ENCODE results near the gene INCA1. TPM values are rescaled to one million over a fixed set of nuclear protein-coding genes. Genes with fewer than 3 reads are reported as not detected.

The INCA1 gene
- total RNA-seq, 1 donor from 2014 or later = 0.43 TPM

- H3K9me3 Mint-ChIP-seq = no peaks in the 10 kb centered on the region
- no peak overlapping the region for H3K4me3 Mint-ChIP-seq (ENCODE audit: low read depth)
- peaks cover 44% of the 10 kb centered on the region for H3K36me3 Mint-ChIP-seq (ENCODE audit: low read depth)
- H3K27me3 Mint-ChIP-seq (ENCODE audit: low read depth) = no peaks in the 10 kb centered on the region
- intact Hi-C loops (cut with micrococcal nuclease) = no loop called here
- peak overlapping the region; percentile 42 for H3K27ac Mint-ChIP-seq
- no peak for DNase-seq (ENCODE audit: low spot score)
- peaks cover 6% of the 10 kb centered on the region for H3K4me1 Mint-ChIP-seq (ENCODE audit: low read depth)
These were observed 36.9 kb downstream of the INCA1 start for GRCh38 chr17:4960279-4960922.

GRCh38 chr17:4959261-4959965, 37.9 kb downstream of the INCA1 start:
- no peak overlapping the region for H3K4me3 Mint-ChIP-seq (ENCODE audit: low read depth)
- peaks cover 4% of the 10 kb centered on the region for H3K4me1 Mint-ChIP-seq (ENCODE audit: low read depth)
- no peak for DNase-seq (ENCODE audit: low spot score)
- intact Hi-C loops (cut with micrococcal nuclease) = no loop called here
- peaks cover 40% of the 10 kb centered on the region for H3K36me3 Mint-ChIP-seq (ENCODE audit: low read depth)
- no peaks in the 10 kb centered on the region for H3K9me3 Mint-ChIP-seq
- no peaks in the 10 kb centered on the region for H3K27me3 Mint-ChIP-seq (ENCODE audit: low read depth)
- no peak overlapping the region for H3K27ac Mint-ChIP-seq

GRCh38 chr17:4958102-4958501, 39.2 kb downstream of the INCA1 start:
- H3K4me1 Mint-ChIP-seq (ENCODE audit: low read depth) = peaks cover 4% of the 10 kb centered on the region
- no peaks in the 10 kb centered on the region for H3K9me3 Mint-ChIP-seq
- H3K27ac Mint-ChIP-seq = no peak overlapping the region
- peaks cover 38% of the 10 kb centered on the region for H3K36me3 Mint-ChIP-seq (ENCODE audit: low read depth)
- H3K27me3 Mint-ChIP-seq (ENCODE audit: low read depth) = no peaks in the 10 kb centered on the region
- DNase-seq (ENCODE audit: low spot score) = no peak
- intact Hi-C loops (cut with micrococcal nuclease) = no loop called here
- H3K4me3 Mint-ChIP-seq (ENCODE audit: low read depth) = no peak overlapping the region

GRCh38 chr17:4956493-4957061, 40.7 kb downstream of the INCA1 start:
- no peaks in the 10 kb centered on the region for H3K27me3 Mint-ChIP-seq (ENCODE audit: low read depth)
- H3K9me3 Mint-ChIP-seq = no peaks in the 10 kb centered on the region
- no peak overlapping the region for H3K4me3 Mint-ChIP-seq (ENCODE audit: low read depth)
- intact Hi-C loops (cut with micrococcal nuclease) = no loop called here
- H3K36me3 Mint-ChIP-seq (ENCODE audit: low read depth) = peaks cover 34% of the 10 kb centered on the region
- no peak overlapping the region for H3K27ac Mint-ChIP-seq
- H3K4me1 Mint-ChIP-seq (ENCODE audit: low read depth) = peaks cover 4% of the 10 kb centered on the region
- DNase-seq (ENCODE audit: low spot score) = no peak

GRCh38 chr17:4955091-4955490, 42.2 kb downstream of the INCA1 start:
- no peak overlapping the region for H3K4me3 Mint-ChIP-seq (ENCODE audit: low read depth)
- intact Hi-C loops (cut with micrococcal nuclease) = no loop called here
- H3K27me3 Mint-ChIP-seq (ENCODE audit: low read depth) = no peaks in the 10 kb centered on the region
- no peaks in the 10 kb centered on the region for H3K9me3 Mint-ChIP-seq
- H3K27ac Mint-ChIP-seq = no peak overlapping the region
- peaks cover 14% of the 10 kb centered on the region for H3K4me1 Mint-ChIP-seq (ENCODE audit: low read depth)
- no peak for DNase-seq (ENCODE audit: low spot score)
- H3K36me3 Mint-ChIP-seq (ENCODE audit: low read depth) = peaks cover 27% of the 10 kb centered on the region

GRCh38 chr17:4953451-4953961, 43.8 kb downstream of the INCA1 start:
- Mint-ChIP-seq H3K27me3 (ENCODE audit: low read depth) (no peaks in the 10 kb centered on the region), H3K4me1 (ENCODE audit: low read depth) (peaks cover 16% of the 10 kb centered on the region), H3K9me3 (no peaks in the 10 kb centered on the region), H3K4me3 (ENCODE audit: low read depth) (no peak overlapping the region), H3K36me3 (ENCODE audit: low read depth) (peaks cover 16% of the 10 kb centered on the region), H3K27ac (no peak overlapping the region)
- DNase-seq (ENCODE audit: low spot score) = no peak
- intact Hi-C loops (cut with micrococcal nuclease) = no loop called here

- peak overlapping the region; percentile 88 for H3K4me3 Mint-ChIP-seq (ENCODE audit: low read depth)
- no peaks in the 10 kb centered on the region for H3K9me3 Mint-ChIP-seq
- intact Hi-C loops (cut with micrococcal nuclease) = no loop called here
- peak overlapping the region; percentile 94 for H3K27ac Mint-ChIP-seq
- H3K36me3 Mint-ChIP-seq (ENCODE audit: low read depth) = peaks cover 21% of the 10 kb centered on the region
- H3K27me3 Mint-ChIP-seq (ENCODE audit: low read depth) = no peaks in the 10 kb centered on the region
- peaks cover 18% of the 10 kb centered on the region for H3K4me1 Mint-ChIP-seq (ENCODE audit: low read depth)
- no peak for DNase-seq (ENCODE audit: low spot score)
These were observed 45.8 kb downstream of the INCA1 start for GRCh38 chr17:4951486-4951885.

GRCh38 chr17:4950746-4951204, 46.5 kb downstream of the INCA1 start, which contains the start of gene ENO3:
Gene ENO3, plus strand, starts transcription at chr17:4951119. Its CDS starts 711 bp downstream, at chr17:4951830.
- no peaks in the 10 kb centered on the region for H3K27me3 Mint-ChIP-seq (ENCODE audit: low read depth)
- peaks cover 21% of the 10 kb centered on the region for H3K36me3 Mint-ChIP-seq (ENCODE audit: low read depth)
- peak within 1 kb of the TSS; percentile 88 for H3K4me3 Mint-ChIP-seq (ENCODE audit: low read depth)
- intact Hi-C loops (cut with micrococcal nuclease) = no loop called here
- H3K27ac Mint-ChIP-seq = peak within 1 kb of the TSS; percentile 94
- H3K4me1 Mint-ChIP-seq (ENCODE audit: low read depth) = peaks cover 20% of the 10 kb centered on the region
- no peaks in the 10 kb centered on the region for H3K9me3 Mint-ChIP-seq
- no peak for DNase-seq (ENCODE audit: low spot score)

- Mint-ChIP-seq H3K4me1 (ENCODE audit: low read depth) (peaks cover 25% of the 10 kb centered on the region), H3K36me3 (ENCODE audit: low read depth) (peaks cover 25% of the 10 kb centered on the region), H3K27me3 (ENCODE audit: low read depth) (no peaks in the 10 kb centered on the region), H3K4me3 (ENCODE audit: low read depth) (peak overlapping the region; percentile 88), H3K9me3 (no peaks in the 10 kb centered on the region), H3K27ac (peak overlapping the region; percentile 94)
- intact Hi-C loops (cut with micrococcal nuclease) = no loop called here
- no peak for DNase-seq (ENCODE audit: low spot score)
These were observed 47.1 kb downstream of the INCA1 start for GRCh38 chr17:4950075-4950745.

GRCh38 chr17:4949321-4950074, 47.8 kb downstream of the INCA1 start:
- H3K9me3 Mint-ChIP-seq = no peaks in the 10 kb centered on the region
- intact Hi-C loops (cut with micrococcal nuclease) = loop anchor here (2.0 to 10.0 kb wide), 2 partner anchors 239 to 585 kb away; partner anchors contain the start of genes ARRB2 and UBE2G1
- H3K4me3 Mint-ChIP-seq (ENCODE audit: low read depth) = peak overlapping the region; percentile 79
- peak overlapping the region; percentile 86 for H3K27ac Mint-ChIP-seq
- peak; percentile 77 for DNase-seq (ENCODE audit: low spot score)
- H3K27me3 Mint-ChIP-seq (ENCODE audit: low read depth) = no peaks in the 10 kb centered on the region
- H3K4me1 Mint-ChIP-seq (ENCODE audit: low read depth) = peaks cover 32% of the 10 kb centered on the region
- H3K36me3 Mint-ChIP-seq (ENCODE audit: low read depth) = peaks cover 32% of the 10 kb centered on the region

GRCh38 chr17:4948931-4949320, 48.4 kb downstream of the INCA1 start:
- intact Hi-C loops (cut with micrococcal nuclease) = loop anchor here (1.0 to 10.0 kb wide), 4 partner anchors 9 to 584 kb away; partner anchors contain the start of genes ARRB2, RNF167, SLC25A11 and SPAG7
- H3K4me3 Mint-ChIP-seq (ENCODE audit: low read depth) = peak overlapping the region; percentile 100
- no peaks in the 10 kb centered on the region for H3K27me3 Mint-ChIP-seq (ENCODE audit: low read depth)
- DNase-seq (ENCODE audit: low spot score) = no peak
- H3K4me1 Mint-ChIP-seq (ENCODE audit: low read depth) = peaks cover 37% of the 10 kb centered on the region
- H3K27ac Mint-ChIP-seq = peak overlapping the region; percentile 100
- H3K9me3 Mint-ChIP-seq = no peaks in the 10 kb centered on the region
- peaks cover 38% of the 10 kb centered on the region for H3K36me3 Mint-ChIP-seq (ENCODE audit: low read depth)
